ENCODE measurements around the gene RAB26.

DNA sequence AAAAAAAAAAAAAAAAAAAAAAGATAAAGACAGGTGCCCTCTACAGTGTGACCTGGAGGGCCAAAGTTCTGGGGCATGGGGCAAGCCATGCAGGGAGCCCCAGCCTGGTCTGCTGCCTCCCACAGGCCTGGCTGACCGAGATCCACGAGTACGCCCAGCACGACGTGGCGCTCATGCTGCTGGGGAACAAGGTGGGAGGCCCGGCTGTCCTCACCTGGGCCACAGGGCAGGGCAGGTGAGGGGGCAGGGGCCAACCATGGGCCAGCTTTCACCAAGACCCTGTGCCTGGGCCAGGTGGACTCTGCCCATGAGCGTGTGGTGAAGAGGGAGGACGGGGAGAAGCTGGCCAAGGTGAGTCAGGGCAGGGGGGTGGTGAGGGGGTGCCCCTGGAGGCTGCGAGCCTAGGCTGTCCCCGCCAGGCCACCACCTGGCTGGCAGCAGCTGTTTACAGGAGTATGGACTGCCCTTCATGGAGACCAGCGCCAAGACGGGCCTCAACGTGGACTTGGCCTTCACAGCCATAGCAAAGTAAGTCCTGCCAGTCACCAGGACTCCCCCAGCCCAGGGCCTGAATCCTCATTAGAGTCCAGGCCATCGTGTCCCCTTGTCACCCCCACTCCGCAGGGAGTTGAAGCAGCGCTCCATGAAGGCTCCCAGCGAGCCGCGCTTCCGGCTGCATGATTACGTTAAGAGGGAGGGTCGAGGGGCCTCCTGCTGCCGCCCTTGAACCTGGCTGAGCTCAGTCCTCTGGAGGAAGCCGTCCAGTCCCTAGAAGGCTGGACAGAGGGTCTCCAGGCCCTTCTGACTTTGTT is 4.5 kb downstream of the RAB26 start:
- TF ChIP-seq, protein P1, sequence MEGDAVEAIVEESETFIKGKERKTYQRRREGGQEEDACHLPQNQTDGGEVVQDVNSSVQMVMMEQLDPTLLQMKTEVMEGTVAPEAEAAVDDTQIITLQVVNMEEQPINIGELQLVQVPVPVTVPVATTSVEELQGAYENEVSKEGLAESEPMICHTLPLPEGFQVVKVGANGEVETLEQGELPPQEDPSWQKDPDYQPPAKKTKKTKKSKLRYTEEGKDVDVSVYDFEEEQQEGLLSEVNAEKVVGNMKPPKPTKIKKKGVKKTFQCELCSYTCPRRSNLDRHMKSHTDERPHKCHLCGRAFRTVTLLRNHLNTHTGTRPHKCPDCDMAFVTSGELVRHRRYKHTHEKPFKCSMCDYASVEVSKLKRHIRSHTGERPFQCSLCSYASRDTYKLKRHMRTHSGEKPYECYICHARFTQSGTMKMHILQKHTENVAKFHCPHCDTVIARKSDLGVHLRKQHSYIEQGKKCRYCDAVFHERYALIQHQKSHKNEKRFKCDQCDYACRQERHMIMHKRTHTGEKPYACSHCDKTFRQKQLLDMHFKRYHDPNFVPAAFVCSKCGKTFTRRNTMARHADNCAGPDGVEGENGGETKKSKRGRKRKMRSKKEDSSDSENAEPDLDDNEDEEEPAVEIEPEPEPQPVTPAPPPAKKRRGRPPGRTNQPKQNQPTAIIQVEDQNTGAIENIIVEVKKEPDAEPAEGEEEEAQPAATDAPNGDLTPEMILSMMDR (IDR thresholded peaks at IDR 0.05), result no peak
- TF ChIP-seq POLR2A (IDR thresholded peaks at IDR 0.05), result no peak

Data from vagina (tissue), 2 donors.